Retinal pigment epithelial cell (primary cell): ENCODE data around the gene CCDC83.

ENCODE experiments used
- DNase-seq: peaks from one replicate; pipeline ENCODE4 v3.0.0-alpha.2; 2010; ENCODE audit warnings: low read depth
- H3K4me3 ChIP-seq: 2 replicates; pipeline ENCODE4 v1.5.1; 2011; ENCODE audit warnings: mild to moderate bottlenecking, low read length, control low read depth, moderate library complexity
- CTCF ChIP-seq: conservative IDR thresholded peaks from 2 replicates; pipeline ENCODE4 v1.5.1; 2011; ENCODE audit warnings: low read depth, low read length, control low read depth, inconsistent platforms

The CCDC83 gene

GRCh38 chr11:85889108-85889507, 33.9 kb downstream of the CCDC83 start:
- no peak overlapping the region for H3K4me3 ChIP-seq
- DNase-seq: no peak
- TF ChIP-seq CTCF: no peak

- TF ChIP-seq CTCF: no peak
- peak; percentile 42 for DNase-seq
- H3K4me3 ChIP-seq: no peak overlapping the region
These were observed 34.7 kb downstream of the CCDC83 start for GRCh38 chr11:85889676-85890579.

- TF ChIP-seq CTCF: no peak
- H3K4me3 ChIP-seq: no peak overlapping the region
These were observed 38.2 kb downstream of the CCDC83 start for GRCh38 chr11:85893395-85893794.

GRCh38 chr11:85896876-85897275, 41.7 kb downstream of the CCDC83 start:
- H3K4me3 ChIP-seq: no peak overlapping the region
- TF ChIP-seq CTCF: no peak
- DNase-seq: no peak

More at GRCh38 chr11:85893395-85893794, 38.2 kb downstream of the CCDC83 start:
- no peak for DNase-seq

- no peak for TF ChIP-seq CTCF
- DNase-seq: no peak
- no peak overlapping the region for H3K4me3 ChIP-seq
These were observed 43.3 kb downstream of the CCDC83 start for GRCh38 chr11:85898456-85898855.

GRCh38 chr11:85902353-85902752, 47.2 kb downstream of the CCDC83 start:
- H3K4me3 ChIP-seq: no peak overlapping the region
- DNase-seq: no peak
- TF ChIP-seq CTCF: no peak

- no peak for DNase-seq
- no peak overlapping the region for H3K4me3 ChIP-seq
- no peak for TF ChIP-seq CTCF
These were observed 48.2 kb downstream of the CCDC83 start for GRCh38 chr11:85903406-85903805.
